K562 (cell line): ENCODE data around the gene PPP1R13L. TPM values are rescaled to one million over a fixed set of nuclear protein-coding genes. Genes with fewer than 3 reads are reported as not detected.

ENCODE experiments used
- FOS ChIP-seq: IDR thresholded peaks from 3 replicates; pipeline ENCODE4 v1.6.1; 2011; ENCODE audit not compliant: insufficient read length; ENCODE audit errors: extremely low read depth
- HDAC8 ChIP-seq: fragments of 450-650 bp; IDR thresholded peaks from 2 replicates; pipeline ENCODE4 v1.6.1; 2016; ENCODE audit warnings: mild to moderate bottlenecking, missing genetic modification characterization, moderate library complexity, missing compliant biosample characterization
- JUND ChIP-seq, 2 experiments: IDR thresholded peaks; 2 replicates in 1 of 2; 3 replicates in 1 of 2; pipeline ENCODE4 v1.6.1; 2011; ENCODE audit warnings: borderline replicate concordance in 2 of 2, low read depth in 2 of 2, low read length in 2 of 2, improper control_type of control experiment in 1 of 2, missing biosample characterization in 1 of 2, missing genetic modification characterization in 1 of 2, missing genetic modification reagents in 1 of 2
- MAZ ChIP-seq, 2 experiments: fragments of 450-650 bp in 1 of 2; sonication (generic) in 1 of 2; formaldehyde crosslinking; IDR thresholded peaks in 1 of 2; conservative IDR thresholded peaks in 1 of 2; 2 replicates each; pipeline versions ENCODE4 v1.4.0 to v1.5.0; 2020; ENCODE audit warnings: mild to moderate bottlenecking in 1 of 2, missing genetic modification reagents in 1 of 2
- polyA plus RNA-seq, 8 experiments: library from polyadenylated mRNA; depleted of rRNA in 4 of 8; stranded (reverse) in 5 of 8; unstranded in 3 of 8; fragments of >200 nt; fragmentation: Nextera tagmentation in 2 of 8; fragmentation: Illumina TruSeq in 1 of 8; extraction: Ambion mirVana in 2 of 8; extraction: Trizol in 1 of 8; gene quantifications; 2 replicates each; pipeline versions ENCODE4 v1.2.1 to v1.2.3, GENCODE V29; 2011 to 2014; ENCODE audit warnings: inconsistent platforms in 1 of 8, missing spikeins in 1 of 8
- total RNA-seq, 7 experiments: library from RNA; depleted of rRNA in 6 of 7; stranded (reverse); fragments of >200 nt in 6 of 7; fragmentation: Illumina TruSeq in 2 of 7; extraction: Trizol in 2 of 7; gene quantifications; 2 replicates each; pipeline versions ENCODE4 v1.2.1 to v1.2.3, GENCODE V29; 2011 to 2021; ENCODE audit warnings: low replicate concordance in 1 of 7
- TF ChIP-seq, protein P1 (sequence below): fragments of 200-800 bp; sonication (Bioruptor generic); IDR thresholded peaks from 2 replicates; pipeline ENCODE4 v1.6.1; 2017; ENCODE audit warnings: missing genetic modification characterization, missing compliant biosample characterization

Gene PPP1R13L
- total and polyA plus RNA-seq, 9 of the 15 experiments (the other 6 are each of a cell fraction or from before 2014, with no cell fraction given) = 0.32 to 6.7 (median 2.0) TPM

DNA sequence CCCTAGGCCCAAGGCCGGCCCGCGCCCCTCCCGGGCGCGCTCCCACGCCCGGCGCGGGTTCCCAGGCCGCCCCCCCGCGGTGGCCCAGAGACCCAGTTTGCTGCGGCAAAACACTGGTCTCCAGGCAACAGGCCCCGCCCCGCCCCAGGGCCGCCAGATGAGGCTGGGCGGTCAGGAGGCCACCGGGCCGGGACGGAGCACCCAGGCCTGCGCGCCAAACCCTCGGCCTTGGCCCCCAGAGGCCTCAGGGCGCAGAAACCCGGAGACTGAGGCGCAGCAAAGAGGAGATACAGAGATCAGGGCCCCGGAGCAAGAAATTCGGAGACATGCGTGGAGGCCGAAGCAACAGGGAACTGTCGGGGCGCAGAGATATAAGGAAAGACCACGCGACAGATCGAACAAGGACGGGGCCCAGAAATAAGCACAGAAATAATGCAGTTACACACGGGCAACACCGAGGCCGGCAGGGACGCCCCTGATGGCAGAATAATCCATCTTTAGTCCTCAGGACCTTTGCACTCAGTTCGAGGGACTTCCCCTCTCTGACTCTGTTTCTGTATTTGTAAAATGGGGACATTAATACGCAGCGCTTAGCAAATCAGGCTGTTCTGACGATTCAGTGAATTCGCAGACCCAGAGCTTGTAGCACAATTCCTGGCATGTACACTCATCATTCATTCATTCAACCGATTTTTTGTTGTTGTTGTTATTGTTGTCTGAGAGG is 39.6 kb upstream of the PPP1R13L start (continued):
- no peak for TF ChIP-seq HDAC8 (tag)
- TF ChIP-seq, protein P1, sequence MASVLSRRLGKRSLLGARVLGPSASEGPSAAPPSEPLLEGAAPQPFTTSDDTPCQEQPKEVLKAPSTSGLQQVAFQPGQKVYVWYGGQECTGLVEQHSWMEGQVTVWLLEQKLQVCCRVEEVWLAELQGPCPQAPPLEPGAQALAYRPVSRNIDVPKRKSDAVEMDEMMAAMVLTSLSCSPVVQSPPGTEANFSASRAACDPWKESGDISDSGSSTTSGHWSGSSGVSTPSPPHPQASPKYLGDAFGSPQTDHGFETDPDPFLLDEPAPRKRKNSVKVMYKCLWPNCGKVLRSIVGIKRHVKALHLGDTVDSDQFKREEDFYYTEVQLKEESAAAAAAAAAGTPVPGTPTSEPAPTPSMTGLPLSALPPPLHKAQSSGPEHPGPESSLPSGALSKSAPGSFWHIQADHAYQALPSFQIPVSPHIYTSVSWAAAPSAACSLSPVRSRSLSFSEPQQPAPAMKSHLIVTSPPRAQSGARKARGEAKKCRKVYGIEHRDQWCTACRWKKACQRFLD (CRISPR knock-in tag) = no peak; the same call in 1 of the 2 replicates
- TF ChIP-seq MAZ (CRISPR knock-in tag; conservative IDR thresholded peaks at IDR 0.05 in 1 of 2, IDR thresholded peaks at IDR 0.05 in 1 of 2) = peak; percentile 15 to 84; a peak in 2 of 4 replicates
- TF ChIP-seq JUND (IDR thresholded peaks at IDR 0.05; ENCODE audit: borderline replicate concordance, low read depth, low read length) = peak; percentile 64
- no peak; the same call in 2 of the 3 replicates for TF ChIP-seq JUND (tag; IDR thresholded peaks at IDR 0.05; ENCODE audit: borderline replicate concordance, low read depth, low read length)
- TF ChIP-seq FOS = no peak
